ENCODE data around the gene VAC14. TPM values are rescaled to one million over a fixed set of nuclear protein-coding genes. Genes with fewer than 3 reads are reported as not detected.

The VAC14 gene
- total RNA-seq, 1 experiment from 2014 or later: 65.5 TPM

DNA sequence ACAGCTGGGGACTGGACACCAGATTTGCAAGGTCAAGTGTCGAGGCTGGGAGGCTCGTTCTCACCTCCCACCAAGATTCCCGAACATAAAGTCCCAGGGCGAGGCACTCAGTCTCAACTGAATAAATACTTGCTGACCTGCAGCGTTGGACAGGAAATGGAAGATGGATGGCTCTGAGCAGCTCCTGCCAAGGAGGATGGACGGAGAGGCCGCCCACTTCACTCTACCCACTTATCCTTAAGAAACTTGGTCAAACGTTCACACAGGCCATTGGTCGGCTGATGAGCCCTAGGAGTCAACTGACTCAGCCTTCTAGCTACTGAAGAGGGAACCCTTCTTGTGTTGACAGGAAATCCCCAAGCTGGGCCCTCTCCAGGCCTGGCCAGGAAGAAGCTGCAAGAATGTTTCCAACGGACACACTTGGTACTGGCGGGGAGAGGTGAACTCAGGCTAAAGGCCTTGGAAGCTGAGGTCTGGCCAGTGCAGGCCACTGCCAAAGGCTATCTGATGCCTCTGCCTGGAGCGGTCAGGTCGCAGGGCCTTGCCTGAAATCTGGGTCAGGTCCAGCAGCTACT is 50.0 kb downstream of the VAC14 start:
- H4K20me1 ChIP-seq (ENCODE audit: low read length): no peaks in the 10 kb centered on the region
- no peak overlapping the region for H3K4me2 ChIP-seq (ENCODE audit: low read length)
- H3K27ac ChIP-seq (ENCODE audit: low read length): no peak overlapping the region
- POLR2A ChIA-PET (ENCODE audit: unreplicated experiment): no interaction called here
- no peaks in the 10 kb centered on the region for H3F3A ChIP-seq (ENCODE audit: low read length, unreplicated experiment)
- no peak for TF ChIP-seq EZH2phosphoT487 (IDR thresholded peaks at IDR 0.05; ENCODE audit: borderline replicate concordance, low read length)
- TF ChIP-seq, protein P1, sequence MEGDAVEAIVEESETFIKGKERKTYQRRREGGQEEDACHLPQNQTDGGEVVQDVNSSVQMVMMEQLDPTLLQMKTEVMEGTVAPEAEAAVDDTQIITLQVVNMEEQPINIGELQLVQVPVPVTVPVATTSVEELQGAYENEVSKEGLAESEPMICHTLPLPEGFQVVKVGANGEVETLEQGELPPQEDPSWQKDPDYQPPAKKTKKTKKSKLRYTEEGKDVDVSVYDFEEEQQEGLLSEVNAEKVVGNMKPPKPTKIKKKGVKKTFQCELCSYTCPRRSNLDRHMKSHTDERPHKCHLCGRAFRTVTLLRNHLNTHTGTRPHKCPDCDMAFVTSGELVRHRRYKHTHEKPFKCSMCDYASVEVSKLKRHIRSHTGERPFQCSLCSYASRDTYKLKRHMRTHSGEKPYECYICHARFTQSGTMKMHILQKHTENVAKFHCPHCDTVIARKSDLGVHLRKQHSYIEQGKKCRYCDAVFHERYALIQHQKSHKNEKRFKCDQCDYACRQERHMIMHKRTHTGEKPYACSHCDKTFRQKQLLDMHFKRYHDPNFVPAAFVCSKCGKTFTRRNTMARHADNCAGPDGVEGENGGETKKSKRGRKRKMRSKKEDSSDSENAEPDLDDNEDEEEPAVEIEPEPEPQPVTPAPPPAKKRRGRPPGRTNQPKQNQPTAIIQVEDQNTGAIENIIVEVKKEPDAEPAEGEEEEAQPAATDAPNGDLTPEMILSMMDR (conservative IDR thresholded peaks at IDR 0.05; ENCODE audit: low read depth, low read length): no peak
- TF ChIP-seq EZH2 (IDR thresholded peaks at IDR 0.05; ENCODE audit: low read length, unreplicated experiment): no peak
- no peak overlapping the region for H3K4me3 ChIP-seq (ENCODE audit: low read length)
- no peak for DNase-seq
- no peak overlapping the region for H3K9ac ChIP-seq (ENCODE audit: low read length)
- H3K4me1 ChIP-seq (ENCODE audit: insufficient read depth, low read length): peaks cover 29% of the 10 kb centered on the region
- no peaks in the 10 kb centered on the region for H3K9me2 ChIP-seq (replicated peaks; ENCODE audit: low read length)
- no peak for ATAC-seq
- H2AFZ ChIP-seq (ENCODE audit: low read length): no peak overlapping the region
- no TSS peak for BruUV-seq (replicated peaks)
- no peaks in the 10 kb centered on the region for H3K27me3 ChIP-seq (ENCODE audit: low read length)
- no peaks in the 10 kb centered on the region for H3K36me3 ChIP-seq (ENCODE audit: low read depth, low read length)
- intact Hi-C loops (cut with micrococcal nuclease): no loop called here
- CTCF ChIA-PET: no interaction called here
- no peaks in the 10 kb centered on the region for H3K9me3 ChIP-seq (ENCODE audit: low read length)
- no peaks in the 10 kb centered on the region for H3K79me2 ChIP-seq (ENCODE audit: low read length)

DNA sequence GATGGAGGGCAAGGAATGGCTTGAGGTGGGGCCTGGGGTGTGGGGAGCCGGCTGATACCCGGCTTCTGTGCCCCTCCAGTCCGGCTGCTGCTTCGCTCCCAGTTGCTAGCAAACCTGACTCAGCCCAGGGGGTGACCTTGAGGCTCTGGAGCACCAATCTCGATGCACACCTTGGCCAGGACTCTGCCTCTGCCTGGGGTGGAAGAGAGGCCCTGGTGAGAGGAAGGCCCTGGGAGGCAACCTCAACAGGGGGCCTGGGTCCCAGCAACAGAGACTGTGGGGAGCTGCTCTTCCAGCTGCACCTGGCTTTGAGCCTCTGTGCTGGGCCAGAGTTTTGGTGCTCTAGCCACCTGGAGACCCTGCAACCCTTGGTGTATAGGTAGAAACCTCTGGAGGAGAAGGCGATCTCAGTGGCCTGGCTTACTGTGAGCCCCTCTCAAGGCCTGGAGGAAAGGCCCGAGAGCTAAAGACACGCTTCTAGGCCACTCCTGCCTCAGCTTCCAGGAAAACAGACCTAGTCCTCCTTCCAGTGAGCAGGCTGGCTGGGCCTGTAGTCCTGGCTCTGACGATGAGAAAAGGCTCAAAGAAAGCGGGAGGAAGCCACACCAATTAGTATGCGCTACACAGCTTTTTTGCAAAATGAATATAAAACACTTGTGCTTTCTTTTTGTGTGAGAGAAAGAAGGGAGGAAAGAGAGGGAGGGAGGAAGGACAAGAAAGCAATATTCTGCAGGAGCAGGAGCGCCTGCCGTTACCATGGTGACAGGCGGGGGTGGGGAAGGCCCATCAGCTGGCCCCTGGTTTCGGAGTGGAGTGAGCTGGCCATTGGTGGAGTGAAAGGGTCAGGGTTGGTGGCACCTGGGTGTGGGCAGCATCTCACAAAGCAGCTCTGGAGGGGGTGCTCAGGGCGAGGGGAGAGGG is 51.0 kb downstream of the VAC14 start:
- Histone ChIP-seq H3K4me1 (ENCODE audit: insufficient read depth, low read length) (peaks cover 36% of the 10 kb centered on the region), H3K27me3 (ENCODE audit: low read length) (no peaks in the 10 kb centered on the region), H3K4me3 (ENCODE audit: low read length) (no peak overlapping the region), H3K9me2 (replicated peaks; ENCODE audit: low read length) (no peaks in the 10 kb centered on the region), H3K9me3 (ENCODE audit: low read length) (no peaks in the 10 kb centered on the region), H3K36me3 (ENCODE audit: low read depth, low read length) (no peaks in the 10 kb centered on the region), H3K9ac (ENCODE audit: low read length) (no peak overlapping the region), H4K20me1 (ENCODE audit: low read length) (no peaks in the 10 kb centered on the region), H3K4me2 (ENCODE audit: low read length) (no peak overlapping the region), H3F3A (ENCODE audit: low read length, unreplicated experiment) (no peaks in the 10 kb centered on the region), H3K27ac (ENCODE audit: low read length) (no peak overlapping the region), H2AFZ (ENCODE audit: low read length) (no peak overlapping the region), H3K79me2 (ENCODE audit: low read length) (no peaks in the 10 kb centered on the region)
- intact Hi-C loops (cut with micrococcal nuclease): no loop called here
- ChIA-PET CTCF (no interaction called here), POLR2A (ENCODE audit: unreplicated experiment) (no interaction called here)
- DNase-seq (no peak), ATAC-seq (no peak)
- TF ChIP-seq, protein P1 (conservative IDR thresholded peaks at IDR 0.05; ENCODE audit: low read depth, low read length): no peak
- no peak for TF ChIP-seq EZH2phosphoT487 (IDR thresholded peaks at IDR 0.05; ENCODE audit: borderline replicate concordance, low read length)
- no peak for TF ChIP-seq EZH2 (IDR thresholded peaks at IDR 0.05; ENCODE audit: low read length, unreplicated experiment)
- BruUV-seq (replicated peaks): no TSS peak
